Measurements from ENCODE around the gene THG1L. TPM values are rescaled to one million over a fixed set of nuclear protein-coding genes. Genes with fewer than 3 reads are reported as not detected.

Gene THG1L
- total RNA-seq, 3 donors from 2014 or later = 12.3 to 15.1 (median 13.5) TPM

DNA sequence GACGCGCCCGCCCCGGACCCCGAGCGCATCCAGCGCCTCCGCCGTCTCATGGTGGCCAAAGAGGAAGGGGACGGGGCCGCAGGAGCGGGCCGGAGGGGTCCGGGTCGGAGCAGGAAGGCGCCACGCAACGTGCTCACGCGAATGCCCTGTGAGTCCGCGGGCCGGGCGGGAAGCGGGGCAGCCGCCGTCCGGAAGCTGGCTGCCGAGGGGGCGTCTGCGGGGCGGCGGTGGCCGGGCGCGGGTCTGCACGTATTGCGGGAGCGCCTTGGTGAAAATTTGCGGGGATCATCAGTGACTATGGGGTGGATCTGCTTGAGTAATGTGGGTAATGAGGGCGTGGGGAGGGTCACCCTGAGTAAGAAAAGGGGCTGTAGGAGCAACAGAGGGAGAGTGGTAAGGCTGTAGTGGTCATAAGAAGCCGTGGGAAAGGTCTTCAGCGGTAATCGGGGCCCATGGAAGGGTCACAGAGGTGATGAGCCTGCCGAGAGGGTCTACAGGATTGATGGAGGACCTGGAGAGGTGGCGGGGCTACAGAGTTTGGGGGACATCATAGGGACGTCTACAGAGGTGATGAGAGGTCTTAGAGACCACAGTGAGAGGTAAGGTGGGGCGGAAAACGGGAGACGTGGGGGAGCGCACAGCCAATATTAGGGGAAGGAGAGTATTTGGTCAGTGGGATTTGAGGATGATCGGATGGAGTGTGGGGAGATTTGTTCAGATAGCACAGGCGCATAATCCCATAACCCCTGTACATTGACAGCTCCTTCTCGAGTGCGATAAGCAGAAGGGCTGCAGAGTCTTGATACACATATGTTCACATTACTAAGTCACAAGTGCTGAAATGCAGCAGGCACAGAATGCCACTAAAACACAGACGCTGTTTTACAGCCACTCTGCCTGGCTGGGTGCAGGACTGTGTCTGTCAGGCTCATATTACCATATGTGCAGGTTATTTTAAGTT lies 13.1 kb downstream of the THG1L start:
- intact Hi-C loops (cut with DNase I; ENCODE audit: low total_unique reads) = no loop called here
- Histone ChIP-seq H3K4me3 (peak overlapping the region; percentile 82 to 92 (median 83)), H3K27me3 (no peaks in the 10 kb centered on the region), H3K9me3 (no peaks in the 10 kb centered on the region), H3K27ac (peak overlapping the region in 1 of 2 donors; percentile 59), H3K36me3 (no peaks in the 10 kb centered on the region), H3K4me1 (no peaks in the 10 kb centered on the region)
- no peak for DNase-seq (ENCODE audit: low spot score in 2 of 2)
- TF ChIP-seq, protein P1, sequence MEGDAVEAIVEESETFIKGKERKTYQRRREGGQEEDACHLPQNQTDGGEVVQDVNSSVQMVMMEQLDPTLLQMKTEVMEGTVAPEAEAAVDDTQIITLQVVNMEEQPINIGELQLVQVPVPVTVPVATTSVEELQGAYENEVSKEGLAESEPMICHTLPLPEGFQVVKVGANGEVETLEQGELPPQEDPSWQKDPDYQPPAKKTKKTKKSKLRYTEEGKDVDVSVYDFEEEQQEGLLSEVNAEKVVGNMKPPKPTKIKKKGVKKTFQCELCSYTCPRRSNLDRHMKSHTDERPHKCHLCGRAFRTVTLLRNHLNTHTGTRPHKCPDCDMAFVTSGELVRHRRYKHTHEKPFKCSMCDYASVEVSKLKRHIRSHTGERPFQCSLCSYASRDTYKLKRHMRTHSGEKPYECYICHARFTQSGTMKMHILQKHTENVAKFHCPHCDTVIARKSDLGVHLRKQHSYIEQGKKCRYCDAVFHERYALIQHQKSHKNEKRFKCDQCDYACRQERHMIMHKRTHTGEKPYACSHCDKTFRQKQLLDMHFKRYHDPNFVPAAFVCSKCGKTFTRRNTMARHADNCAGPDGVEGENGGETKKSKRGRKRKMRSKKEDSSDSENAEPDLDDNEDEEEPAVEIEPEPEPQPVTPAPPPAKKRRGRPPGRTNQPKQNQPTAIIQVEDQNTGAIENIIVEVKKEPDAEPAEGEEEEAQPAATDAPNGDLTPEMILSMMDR (IDR thresholded peaks at IDR 0.05) = no peak
- no peak for TF ChIP-seq POLR2A (IDR thresholded peaks at IDR 0.05)

DNA sequence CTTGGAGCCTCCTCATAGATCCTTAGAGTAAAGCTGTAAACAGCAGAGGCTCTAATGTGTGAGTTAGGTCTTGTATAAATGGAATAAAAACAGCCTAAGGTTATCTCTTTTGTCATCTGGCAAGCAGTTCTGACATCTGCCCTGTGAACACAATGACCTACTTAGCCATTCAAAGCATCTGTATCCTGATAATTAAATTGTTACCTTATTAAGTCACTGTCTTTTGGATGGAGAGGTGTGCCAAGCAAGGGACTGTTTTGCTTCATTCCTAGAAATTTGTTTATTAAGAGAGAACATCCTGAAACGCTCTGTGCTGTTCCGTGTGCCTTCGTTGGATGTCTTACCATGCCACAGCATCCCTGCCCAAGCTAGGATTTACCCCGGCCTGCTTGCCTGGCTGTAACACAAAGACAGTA lies 13.8 kb downstream of the THG1L start:
- Histone ChIP-seq H3K27ac (no peak overlapping the region), H3K4me1 (no peaks in the 10 kb centered on the region), H3K4me3 (peak overlapping the region; percentile 82 to 92 (median 83))

DNA sequence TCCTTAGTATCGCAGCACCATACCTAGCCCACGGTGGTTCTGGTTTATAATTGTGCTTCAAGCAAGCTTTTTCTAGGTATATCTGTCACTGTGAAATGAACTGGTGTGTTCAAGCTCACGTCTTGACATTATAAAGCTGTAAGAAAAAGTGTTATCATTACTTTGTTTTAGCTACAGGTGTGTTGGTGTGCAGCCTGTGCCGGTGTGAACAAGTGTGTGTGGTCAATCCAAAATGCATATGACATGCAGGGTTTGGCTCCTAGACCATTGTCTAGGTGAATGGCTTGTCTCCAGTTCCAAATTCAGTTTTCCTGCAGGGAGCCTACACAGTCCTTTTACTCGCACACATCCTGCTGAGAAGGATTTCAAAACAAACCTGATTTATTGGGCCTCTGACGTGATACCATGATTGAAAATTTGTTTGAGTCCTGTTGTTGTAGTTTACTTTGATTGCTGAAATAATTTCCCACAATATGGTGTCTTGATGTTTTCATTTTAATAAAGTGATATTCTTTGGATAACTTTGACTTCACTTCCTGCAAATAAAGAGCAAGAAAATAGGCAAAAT lies 16.0 kb downstream of the THG1L start:
- Histone ChIP-seq H3K9me3 (no peaks in the 10 kb centered on the region), H3K27me3 (no peaks in the 10 kb centered on the region), H3K27ac (no peak overlapping the region), H3K4me1 (no peaks in the 10 kb centered on the region), H3K4me3 (no peak overlapping the region), H3K36me3 (no peaks in the 10 kb centered on the region)
- intact Hi-C loops (cut with DNase I; ENCODE audit: low total_unique reads) = no loop called here
- TF ChIP-seq POLR2AphosphoS5 (IDR thresholded peaks at IDR 0.05) (no peak), POLR2A (IDR thresholded peaks at IDR 0.05) (no peak)
- TF ChIP-seq, protein P1 (IDR thresholded peaks at IDR 0.05) = no peak
- no peak for DNase-seq (ENCODE audit: low spot score in 2 of 2)

More for the DNA sequence above, 13.8 kb downstream of the THG1L start:
- TF ChIP-seq, protein P1 (IDR thresholded peaks at IDR 0.05) = no peak
- TF ChIP-seq POLR2AphosphoS5 (IDR thresholded peaks at IDR 0.05) (no peak), POLR2A (IDR thresholded peaks at IDR 0.05) (no peak)
- Histone ChIP-seq H3K9me3 (no peaks in the 10 kb centered on the region), H3K27me3 (no peaks in the 10 kb centered on the region), H3K36me3 (no peaks in the 10 kb centered on the region)
- intact Hi-C loops (cut with DNase I; ENCODE audit: low total_unique reads) = no loop called here
- DNase-seq (ENCODE audit: low spot score in 2 of 2) = no peak

DNA sequence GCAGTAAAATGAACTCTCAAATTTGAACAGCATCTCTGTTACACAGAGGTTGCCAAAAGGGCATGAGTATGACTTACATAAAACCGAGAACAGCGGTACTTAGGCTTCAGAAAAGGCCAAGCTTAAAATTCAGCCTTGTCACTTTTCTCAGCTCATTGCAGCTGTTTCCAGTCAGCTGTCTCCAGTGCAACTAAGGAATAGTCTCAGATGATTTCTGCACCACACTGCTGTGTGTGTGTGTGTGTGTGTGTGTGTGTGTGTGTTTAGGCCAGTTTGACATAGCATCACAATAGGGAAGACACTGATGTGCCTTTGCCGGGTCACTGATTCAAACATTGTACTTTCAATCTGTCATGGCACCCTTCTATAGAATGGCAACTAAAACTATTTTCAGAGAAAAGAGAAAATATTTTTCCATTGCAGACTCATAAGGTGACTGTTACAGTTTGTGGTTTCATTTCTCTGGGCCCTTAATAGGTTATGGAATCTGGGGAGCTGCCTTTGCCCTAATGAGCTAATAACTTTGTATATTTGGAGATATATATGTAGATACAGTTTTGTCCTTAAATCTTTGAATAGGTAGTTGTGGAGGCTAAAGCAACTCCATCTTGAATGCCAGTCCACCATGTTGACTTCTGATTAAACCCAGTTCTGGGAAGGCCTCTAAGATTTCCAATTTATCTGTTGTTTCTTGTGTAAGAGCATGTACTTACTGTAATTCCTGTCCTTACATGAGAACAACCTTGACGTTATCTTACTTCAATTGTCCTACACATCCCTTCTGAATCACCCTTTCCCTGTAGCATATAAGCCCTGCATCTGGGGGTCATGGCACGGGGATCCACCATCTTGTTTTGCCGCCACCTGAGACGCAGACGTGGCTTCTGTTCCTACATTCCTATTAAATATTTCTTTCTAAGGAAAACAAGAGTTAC lies 16.8 kb downstream of the THG1L start:
- Histone ChIP-seq H3K9me3 (no peaks in the 10 kb centered on the region), H3K27ac (no peak overlapping the region), H3K36me3 (no peaks in the 10 kb centered on the region), H3K27me3 (no peaks in the 10 kb centered on the region), H3K4me3 (no peak overlapping the region), H3K4me1 (no peaks in the 10 kb centered on the region)
- intact Hi-C loops (cut with DNase I; ENCODE audit: low total_unique reads) = no loop called here
- no peak for TF ChIP-seq POLR2AphosphoS5 (IDR thresholded peaks at IDR 0.05)
- no peak for TF ChIP-seq POLR2A (IDR thresholded peaks at IDR 0.05)
- TF ChIP-seq, protein P1 (IDR thresholded peaks at IDR 0.05) = no peak
- DNase-seq (ENCODE audit: low spot score in 2 of 2) = no peak
